Neural progenitor cell (in vitro differentiated cells): ENCODE data around the gene TM2D3. TPM values are rescaled to one million over a fixed set of nuclear protein-coding genes. Genes with fewer than 3 reads are reported as not detected.

ENCODE experiments used
- DNase-seq: peaks from one replicate; pipeline ENCODE4 v3.0.0-alpha.2; 2016; ENCODE audit warnings: low spot score
- H2AFZ ChIP-seq: fragments of 200-600 bp; sonication (generic); replicated peaks from 2 replicates; pipeline ENCODE4 v1.6.1; 2016; ENCODE audit warnings: antibody characterized with exemption
- H3F3A ChIP-seq: fragments of 200-600 bp; sonication (generic); 2 replicates; pipeline ENCODE4 v1.6.1; 2016; ENCODE audit warnings: antibody characterized with exemption, low read depth
- H3K27ac ChIP-seq: fragments of 200-600 bp; sonication (generic); 2 replicates; pipeline ENCODE4 v1.5.1; 2016; ENCODE audit warnings: mild to moderate bottlenecking
- H3K27me3 ChIP-seq: fragments of 200-600 bp; sonication (generic); 2 replicates; pipeline ENCODE4 v1.6.1; 2016; ENCODE audit warnings: mild to moderate bottlenecking, moderate library complexity
- H3K36me3 ChIP-seq: fragments of 200-600 bp; sonication (generic); 2 replicates; pipeline ENCODE4 v1.5.1; 2016
- H3K4me1 ChIP-seq: fragments of 200-600 bp; sonication (generic); 2 replicates; pipeline ENCODE4 v1.6.1; 2016; ENCODE audit warnings: mixed run types
- H3K4me2 ChIP-seq: fragments of 200-600 bp; sonication (generic); 2 replicates; pipeline ENCODE4 v1.6.1; 2016
- H3K4me3 ChIP-seq: fragments of 200-600 bp; sonication (generic); 2 replicates; pipeline ENCODE4 v1.5.1; 2016
- H3K79me2 ChIP-seq: fragments of 200-600 bp; sonication (generic); 2 replicates; pipeline ENCODE4 v1.6.1; 2016; ENCODE audit warnings: low read depth
- H3K9ac ChIP-seq: fragments of 200-600 bp; sonication (generic); 2 replicates; pipeline ENCODE4 v1.6.1; 2016
- H3K9me3 ChIP-seq: fragments of 200-600 bp; sonication (generic); 2 replicates; pipeline ENCODE4 v1.5.1; 2016; ENCODE audit warnings: low read depth
- H4K20me1 ChIP-seq: fragments of 200-600 bp; sonication (generic); 2 replicates; pipeline ENCODE4 v1.6.1; 2016; ENCODE audit warnings: low read depth
- H3K27ac Mint-ChIP-seq: 3 replicates; pipeline ENCODE4 v1.8.0; 2021; ENCODE audit warnings: mixed read lengths
- H3K27me3 Mint-ChIP-seq: 2 replicates; pipeline ENCODE4 v1.8.0; 2022; ENCODE audit warnings: low read depth, mild to moderate bottlenecking, inconsistent platforms, moderate library complexity, mixed read lengths; ENCODE audit not compliant: insufficient read depth
- H3K36me3 Mint-ChIP-seq: 3 replicates; pipeline ENCODE4 v1.8.0; 2021; ENCODE audit warnings: mixed read lengths
- H3K4me1 Mint-ChIP-seq: 3 replicates; pipeline ENCODE4 v1.8.0; 2021; ENCODE audit warnings: mixed read lengths
- H3K4me3 Mint-ChIP-seq: 3 replicates; pipeline ENCODE4 v1.8.0; 2021; ENCODE audit warnings: mild to moderate bottlenecking, moderate library complexity, mixed read lengths
- H3K9me3 Mint-ChIP-seq: 3 replicates; pipeline ENCODE4 v1.8.0; 2020; ENCODE audit warnings: mixed read lengths
- CTCF ChIP-seq: fragments of 200-600 bp; sonication (generic); IDR thresholded peaks from 2 replicates; pipeline ENCODE4 v1.5.1; 2017; ENCODE audit warnings: antibody characterized with exemption, mild to moderate bottlenecking
- EZH2 ChIP-seq: fragments of 200-600 bp; sonication (generic); IDR thresholded peaks from 2 replicates; pipeline ENCODE4 v1.6.1; 2017; ENCODE audit warnings: antibody characterized with exemption, mild to moderate bottlenecking, moderate library complexity
- EZH2phosphoT487 ChIP-seq: fragments of 200-600 bp; sonication (generic); IDR thresholded peaks from 2 replicates; pipeline ENCODE4 v1.6.1; 2017; ENCODE audit warnings: antibody characterized with exemption
- total RNA-seq: library from RNA; depleted of rRNA; stranded (reverse); fragments of >200 nt; gene quantifications from 2 replicates; pipeline ENCODE4 v1.2.3, GENCODE V29; 2015; ENCODE audit warnings: low replicate concordance

TM2D3 gene
- total RNA-seq, 1 donor from 2014 or later: 58.4 TPM

GRCh38 chr15:101651554-101652097 is 555 bp downstream of the TM2D3 start:
- H3K9me3 Mint-ChIP-seq: no peaks in the 10 kb centered on the region
- TF ChIP-seq EZH2phosphoT487 (no peak), CTCF (no peak), EZH2 (no peak)
- no peak for DNase-seq
- H3K4me1 Mint-ChIP-seq: peaks cover 14% of the 10 kb centered on the region
- Histone ChIP-seq H3K4me2 (peak overlapping the region; percentile 93), H3K9me3 (no peaks in the 10 kb centered on the region), H3K4me3 (peak overlapping the region; percentile 68), H3K4me1 (peaks cover 11% of the 10 kb centered on the region), H3K36me3 (peaks cover 6% of the 10 kb centered on the region), H2AFZ (peak overlapping the region; percentile 79), H3K27ac (peak overlapping the region; percentile 77), H3K9ac (peak overlapping the region; percentile 57), H3K27me3 (no peaks in the 10 kb centered on the region), H3F3A (peaks cover 10% of the 10 kb centered on the region), H4K20me1 (peaks cover 12% of the 10 kb centered on the region), H3K79me2 (peaks cover 41% of the 10 kb centered on the region)
- H3K27ac Mint-ChIP-seq: peak overlapping the region; percentile 90
- peak overlapping the region; percentile 87 for H3K4me3 Mint-ChIP-seq
- peaks cover 2% of the 10 kb centered on the region for H3K36me3 Mint-ChIP-seq
- H3K27me3 Mint-ChIP-seq: no peaks in the 10 kb centered on the region

GRCh38 chr15:101650145-101650544 is 2.0 kb downstream of the TM2D3 start:
- DNase-seq: no peak

GRCh38 chr15:101648356-101648755 is 3.8 kb downstream of the TM2D3 start:
- no peak overlapping the region for H3K4me3 Mint-ChIP-seq
- peaks cover 41% of the 10 kb centered on the region for H3K79me2 ChIP-seq
- H3K27me3 Mint-ChIP-seq: no peaks in the 10 kb centered on the region
- peaks cover 11% of the 10 kb centered on the region for H3K4me1 ChIP-seq
- H3F3A ChIP-seq: peaks cover 7% of the 10 kb centered on the region
- no peaks in the 10 kb centered on the region for H3K27me3 ChIP-seq
- H3K27ac Mint-ChIP-seq: no peak overlapping the region
- H2AFZ ChIP-seq: no peak overlapping the region
- H3K36me3 Mint-ChIP-seq: peaks cover 13% of the 10 kb centered on the region
- no peak for DNase-seq
- peaks cover 12% of the 10 kb centered on the region for H3K4me1 Mint-ChIP-seq
- no peak overlapping the region for H3K27ac ChIP-seq
- no peak overlapping the region for H3K4me3 ChIP-seq
- H3K4me2 ChIP-seq: no peak overlapping the region
- H3K9me3 Mint-ChIP-seq: no peaks in the 10 kb centered on the region
- peaks cover 9% of the 10 kb centered on the region for H3K36me3 ChIP-seq
- TF ChIP-seq EZH2 (no peak), CTCF (no peak), EZH2phosphoT487 (no peak)
- no peak overlapping the region for H3K9ac ChIP-seq
- H4K20me1 ChIP-seq: peaks cover 12% of the 10 kb centered on the region
- H3K9me3 ChIP-seq: no peaks in the 10 kb centered on the region

More at GRCh38 chr15:101650145-101650544, 2.0 kb downstream of the TM2D3 start:
- Mint-ChIP-seq H3K27ac (no peak overlapping the region), H3K4me3 (peak overlapping the region; percentile 27), H3K9me3 (no peaks in the 10 kb centered on the region), H3K36me3 (peaks cover 9% of the 10 kb centered on the region), H3K27me3 (no peaks in the 10 kb centered on the region), H3K4me1 (peaks cover 14% of the 10 kb centered on the region)
- peaks cover 9% of the 10 kb centered on the region for H3K36me3 ChIP-seq
- peaks cover 10% of the 10 kb centered on the region for H3F3A ChIP-seq
- H3K9me3 ChIP-seq: no peaks in the 10 kb centered on the region
- H3K9ac ChIP-seq: peak overlapping the region; percentile 2
- no peak overlapping the region for H3K4me3 ChIP-seq
- TF ChIP-seq CTCF (no peak), EZH2 (no peak), EZH2phosphoT487 (no peak)
- H3K4me2 ChIP-seq: peak overlapping the region; percentile 93
- H3K4me1 ChIP-seq: peaks cover 11% of the 10 kb centered on the region
- H3K79me2 ChIP-seq: peaks cover 41% of the 10 kb centered on the region
- no peak overlapping the region for H3K27ac ChIP-seq
- no peaks in the 10 kb centered on the region for H3K27me3 ChIP-seq
- H2AFZ ChIP-seq: no peak overlapping the region
- peaks cover 12% of the 10 kb centered on the region for H4K20me1 ChIP-seq
